GM12878 (cell line): ENCODE measurements around the gene MDGA2. TPM values are rescaled to one million over a fixed set of nuclear protein-coding genes. Genes with fewer than 3 reads are reported as not detected.

ENCODE experiments used
- ATAC-seq: fragments of 200-7000 bp; cut with Tn5 transposase; 3 replicates; pipeline ENCODE4 v1.9.1; 2020; ENCODE audit warnings: mild to moderate bottlenecking, moderate library complexity
- BruUV-seq: library from RNA; stranded (reverse); fragments of 400-500 nt; replicated peaks from 2 replicates; lab custom pipeline; 2021; lab: Mats Ljungman, UMichigan
- CTCF ChIA-PET: fragments of 300-600 bp; sonication (Branson Sonifier 250); formaldehyde crosslinking; extraction: SDS; loops from one replicate; lab custom pipeline; 2021; ENCODE audit warnings: inconsistent platforms; lab: Yijun Ruan, JAX
- POLR2A ChIA-PET: fragments of 350-600 bp; formaldehyde crosslinking; extraction: SDS; loops from one replicate; lab custom pipeline; 2021; ENCODE audit warnings: inconsistent platforms; lab: Charles Lee
- RAD21 ChIA-PET: fragments of 300-600 bp; sonication (Branson Sonifier 250); formaldehyde crosslinking; loops from one replicate; lab custom pipeline; 2023; ENCODE audit warnings: antibody characterized with exemption; ENCODE audit not compliant: unreplicated experiment; lab: Charles Lee
- SMC1A ChIA-PET: fragments of 300-600 bp; sonication (Branson Sonifier 250); formaldehyde crosslinking; loops from one replicate; lab custom pipeline; 2023; ENCODE audit not compliant: unreplicated experiment, uncharacterized antibody; lab: Charles Lee
- DNase-seq: peaks from one replicate; pipeline ENCODE4 v3.0.0-alpha.2; 2011; ENCODE audit warnings: low read depth, low spot score
- FAIRE-seq: peaks from 3 replicates; lab custom pipeline; 2011; peaks lifted over from hg19 to GRCh38; lab: Jason Lieb, UNC
- H2AFZ ChIP-seq: 2 replicates; pipeline ENCODE4 v1.6.0; 2011; ENCODE audit warnings: low read depth, low read length, control low read depth; ENCODE audit not compliant: control insufficient read depth
- H3K27ac ChIP-seq: 2 replicates; pipeline ENCODE4 v1.5.1; 2011; ENCODE audit warnings: control low read depth; ENCODE audit not compliant: control insufficient read depth, insufficient read depth
- H3K27me3 ChIP-seq, 2 experiments: replicated peaks in 1 of 2; 2 replicates each; pipeline versions ENCODE4 v1.6.0 to v1.6.1; 2011; ENCODE audit warnings: low read length in 1 of 2; ENCODE audit not compliant: control insufficient read depth in 2 of 2, insufficient read depth in 2 of 2
- H3K36me3 ChIP-seq, 2 experiments: 2 replicates each; pipeline ENCODE4 v1.5.1; 2011; ENCODE audit warnings: low read length in 1 of 2; ENCODE audit not compliant: control insufficient read depth in 2 of 2, insufficient read depth in 2 of 2
- H3K4me1 ChIP-seq: 2 replicates; pipeline ENCODE4 v1.6.1; 2011; ENCODE audit warnings: mild to moderate bottlenecking, low read length, moderate library complexity, mixed read lengths; ENCODE audit not compliant: control insufficient read depth, insufficient read depth
- H3K4me2 ChIP-seq: 2 replicates; pipeline ENCODE4 v1.6.0; 2011; ENCODE audit warnings: control low read depth; ENCODE audit not compliant: control insufficient read depth, insufficient read depth
- H3K4me3 ChIP-seq: fragments of 200-600 bp; sonication (generic); 2 replicates; pipeline ENCODE4 v1.5.1; 2016
- H3K79me2 ChIP-seq: 2 replicates; pipeline ENCODE4 v1.6.0; 2011; ENCODE audit warnings: low read length; ENCODE audit not compliant: control insufficient read depth, insufficient read depth
- H3K9ac ChIP-seq: 2 replicates; pipeline ENCODE4 v1.8.0; 2011; ENCODE audit warnings: low read length, control low read depth, mixed read lengths; ENCODE audit not compliant: control insufficient read depth, insufficient read depth
- H3K9me3 ChIP-seq: replicated peaks from 3 replicates; pipeline ENCODE4 v1.5.1; 2011; ENCODE audit warnings: mild to moderate bottlenecking, low read length; ENCODE audit not compliant: control insufficient read depth, insufficient read depth
- H4K20me1 ChIP-seq: 2 replicates; pipeline ENCODE4 v1.6.0; 2011; ENCODE audit not compliant: control insufficient read depth, insufficient read depth
- CHD1 ChIP-seq: IDR thresholded peaks from 2 replicates; pipeline ENCODE4 v1.6.1; 2012; ENCODE audit warnings: low read depth, low read length, improper control_type of control experiment
- FOS ChIP-seq: IDR thresholded peaks from 3 replicates; pipeline ENCODE4 v1.6.1; 2011; ENCODE audit warnings: borderline replicate concordance; ENCODE audit not compliant: insufficient read length; ENCODE audit errors: extremely low read depth
- IKZF1 ChIP-seq: fragments of 450-650 bp; conservative IDR thresholded peaks from 2 replicates; pipeline ENCODE4 v1.6.1; 2017; ENCODE audit warnings: antibody characterized with exemption, mild to moderate bottlenecking
- RUNX3 ChIP-seq: IDR thresholded peaks from 2 replicates; pipeline ENCODE4 v1.6.1; 2012; ENCODE audit warnings: low read length, inconsistent platforms
- WGBS: methylation state at CpG from one replicate; pipeline ENCODE4 v1.1.6; 2016; ENCODE audit warnings: low lambda C conversion rate; ENCODE audit not compliant: insufficient replicate concordance, insufficient coverage; ENCODE audit errors: missing lambda C conversion rate; 5-methylcytosine and 5-hydroxymethylcytosine counted together
- in situ Hi-C: fragments of 300-500 bp; cut with MboI; formaldehyde crosslinking; loops from 9 replicates; pipeline ENCODE4 v1.14.3; 2018; ENCODE audit warnings: mixed read lengths
- intact Hi-C: fragments of 100-400 bp; cut with micrococcal nuclease; formaldehyde crosslinking; loops from one replicate; pipeline ENCODE4 v1.14.2; 2022; ENCODE audit not compliant: unreplicated experiment
- polyA plus RNA-seq, 11 experiments: library from polyadenylated mRNA; depleted of rRNA in 4 of 11; unstranded in 6 of 11; stranded (reverse) in 5 of 11; fragments of >200 nt; fragmentation: Nextera tagmentation in 4 of 11; fragmentation: Illumina TruSeq in 1 of 11; extraction: Ambion mirVana in 4 of 11; extraction: Trizol in 1 of 11; gene quantifications; 1 replicate in 1 of 11; 2 replicates in 10 of 11; pipeline versions ENCODE4 v1.2.1 to v1.2.3, GENCODE V29; 2011 to 2016; ENCODE audit warnings: inconsistent platforms in 2 of 11, missing spikeins in 2 of 11, low read depth in 1 of 11
- total RNA-seq, 4 experiments: library from RNA; depleted of rRNA in 3 of 4; stranded (reverse); fragments of >200 nt in 3 of 4; fragmentation: Illumina TruSeq in 1 of 4; extraction: Trizol in 1 of 4; gene quantifications; 2 replicates each; pipeline versions ENCODE4 v1.2.1 to v1.2.3, GENCODE V29; 2013 to 2021
- TF ChIP-seq, protein P1 (sequence below): IDR thresholded peaks from 2 replicates; pipeline ENCODE4 v1.6.1; 2012; ENCODE audit warnings: low read depth, low read length, improper control_type of control experiment
- TF ChIP-seq, protein P2 (sequence below): fragments of 450-650 bp; IDR thresholded peaks from 2 replicates; pipeline ENCODE4 v1.6.1; 2016; ENCODE audit warnings: mild to moderate bottlenecking
- TF ChIP-seq, protein P3 (sequence below): fragments of 450-650 bp; IDR thresholded peaks from 2 replicates; pipeline ENCODE4 v1.6.1; 2018; ENCODE audit warnings: borderline replicate concordance, mild to moderate bottlenecking; ENCODE audit not compliant: partially characterized antibody

MDGA2 gene
- total and polyA plus RNA-seq, 10 of the 15 experiments (the other 5 are each of a cell fraction or from before 2014, with no cell fraction given) = not detected

DNA sequence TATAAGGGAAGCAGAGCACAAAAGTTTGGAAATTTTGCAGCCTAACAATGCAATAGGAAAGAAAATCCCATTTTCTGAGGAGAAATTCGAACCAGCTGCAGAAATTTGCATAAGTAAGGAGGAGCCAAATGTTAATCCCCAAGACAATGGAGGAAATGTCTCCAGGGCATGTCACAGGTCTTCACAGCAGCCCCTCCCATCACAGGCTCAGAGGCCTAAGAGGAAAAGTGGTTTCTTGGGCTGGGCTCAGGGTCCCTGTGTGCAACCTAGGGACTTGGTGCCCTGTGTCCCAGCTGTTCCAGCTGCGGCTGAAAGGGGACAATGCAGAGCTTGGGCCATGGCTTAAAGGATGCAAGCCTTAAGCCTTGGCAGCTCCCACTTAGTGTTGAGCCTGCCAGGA, 190.0 kb downstream of the MDGA2 start:
- FAIRE-seq = no peak
- TF ChIP-seq CHD1 (no peak), IKZF1 (no peak)
- ATAC-seq = no peak

DNA sequence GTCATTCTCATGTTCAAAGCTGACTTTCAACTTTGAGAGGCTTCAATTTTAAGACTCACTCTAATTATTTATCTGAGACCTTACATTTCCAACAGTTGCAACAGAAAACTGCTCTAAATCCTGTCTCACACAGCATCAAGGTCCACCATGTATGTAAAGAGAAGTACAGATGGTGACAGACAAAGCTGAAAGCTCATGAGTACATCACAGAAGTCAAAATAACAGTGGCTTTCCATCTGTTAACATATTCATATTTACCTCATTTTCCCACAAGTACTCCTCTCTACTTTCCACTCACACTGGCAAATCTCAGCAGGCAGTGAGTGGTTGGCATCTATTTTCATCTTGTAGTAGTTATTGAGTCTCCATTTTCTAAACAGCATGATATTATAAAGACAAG, 192.0 kb downstream of the MDGA2 start:
- H3K4me1 ChIP-seq = no peaks in the 10 kb centered on the region
- no peak overlapping the region for H3K27ac ChIP-seq
- in situ Hi-C loops = no loop called here
- POLR2A ChIA-PET = no interaction called here
- no peaks in the 10 kb centered on the region for H3K79me2 ChIP-seq
- no TSS peak for BruUV-seq
- no peak overlapping the region for H3K4me3 ChIP-seq
- DNase-seq = no peak
- H3K9me3 ChIP-seq = no peaks in the 10 kb centered on the region
- RAD21 ChIA-PET = no interaction called here
- no peak overlapping the region for H3K4me2 ChIP-seq
- no peak overlapping the region for H3K9ac ChIP-seq
- no peaks in the 10 kb centered on the region for H3K36me3 ChIP-seq
- H2AFZ ChIP-seq = no peak overlapping the region
- no peaks in the 10 kb centered on the region for H3K27me3 ChIP-seq
- no peak for ATAC-seq
- CTCF ChIA-PET = no interaction called here
- intact Hi-C loops = no loop called here
- FAIRE-seq = no peak
- no peaks in the 10 kb centered on the region for H4K20me1 ChIP-seq
- TF ChIP-seq, protein P1, sequence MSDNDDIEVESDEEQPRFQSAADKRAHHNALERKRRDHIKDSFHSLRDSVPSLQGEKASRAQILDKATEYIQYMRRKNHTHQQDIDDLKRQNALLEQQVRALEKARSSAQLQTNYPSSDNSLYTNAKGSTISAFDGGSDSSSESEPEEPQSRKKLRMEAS = no peak
- no peak for TF ChIP-seq FOS
- TF ChIP-seq, protein P2, sequence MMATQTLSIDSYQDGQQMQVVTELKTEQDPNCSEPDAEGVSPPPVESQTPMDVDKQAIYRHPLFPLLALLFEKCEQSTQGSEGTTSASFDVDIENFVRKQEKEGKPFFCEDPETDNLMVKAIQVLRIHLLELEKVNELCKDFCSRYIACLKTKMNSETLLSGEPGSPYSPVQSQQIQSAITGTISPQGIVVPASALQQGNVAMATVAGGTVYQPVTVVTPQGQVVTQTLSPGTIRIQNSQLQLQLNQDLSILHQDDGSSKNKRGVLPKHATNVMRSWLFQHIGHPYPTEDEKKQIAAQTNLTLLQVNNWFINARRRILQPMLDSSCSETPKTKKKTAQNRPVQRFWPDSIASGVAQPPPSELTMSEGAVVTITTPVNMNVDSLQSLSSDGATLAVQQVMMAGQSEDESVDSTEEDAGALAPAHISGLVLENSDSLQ = no peak
- TF ChIP-seq, protein P3, sequence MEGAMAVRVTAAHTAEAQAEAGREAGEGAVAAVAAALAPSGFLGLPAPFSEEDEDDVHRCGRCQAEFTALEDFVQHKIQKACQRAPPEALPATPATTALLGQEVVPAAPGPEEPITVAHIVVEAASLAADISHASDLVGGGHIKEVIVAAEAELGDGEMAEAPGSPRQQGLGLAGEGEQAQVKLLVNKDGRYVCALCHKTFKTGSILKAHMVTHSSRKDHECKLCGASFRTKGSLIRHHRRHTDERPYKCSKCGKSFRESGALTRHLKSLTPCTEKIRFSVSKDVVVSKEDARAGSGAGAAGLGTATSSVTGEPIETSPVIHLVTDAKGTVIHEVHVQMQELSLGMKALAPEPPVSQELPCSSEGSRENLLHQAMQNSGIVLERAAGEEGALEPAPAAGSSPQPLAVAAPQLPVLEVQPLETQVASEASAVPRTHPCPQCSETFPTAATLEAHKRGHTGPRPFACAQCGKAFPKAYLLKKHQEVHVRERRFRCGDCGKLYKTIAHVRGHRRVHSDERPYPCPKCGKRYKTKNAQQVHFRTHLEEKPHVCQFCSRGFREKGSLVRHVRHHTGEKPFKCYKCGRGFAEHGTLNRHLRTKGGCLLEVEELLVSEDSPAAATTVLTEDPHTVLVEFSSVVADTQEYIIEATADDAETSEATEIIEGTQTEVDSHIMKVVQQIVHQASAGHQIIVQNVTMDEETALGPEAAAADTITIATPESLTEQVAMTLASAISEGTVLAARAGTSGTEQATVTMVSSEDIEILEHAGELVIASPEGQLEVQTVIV = no peak
- TF ChIP-seq RUNX3 = no peak
- TF ChIP-seq, all 136 proteins: peak for 0
- SMC1A ChIA-PET = no interaction called here

More for the DNA sequence above, 190.0 kb downstream of the MDGA2 start:
- DNase-seq = no peak
- RAD21 ChIA-PET = no interaction called here
- Histone ChIP-seq H3K79me2 (no peaks in the 10 kb centered on the region), H3K4me3 (no peak overlapping the region), H3K9me3 (no peaks in the 10 kb centered on the region), H3K36me3 (no peaks in the 10 kb centered on the region), H3K4me2 (no peak overlapping the region), H3K4me1 (no peaks in the 10 kb centered on the region), H4K20me1 (no peaks in the 10 kb centered on the region), H3K27ac (no peak overlapping the region), H3K9ac (no peak overlapping the region), H3K27me3 (no peaks in the 10 kb centered on the region), H2AFZ (no peak overlapping the region)
- WGBS = 0% methylated on average over 2 of the region's 2 CpGs
- no TSS peak for BruUV-seq
- POLR2A ChIA-PET = no interaction called here
- SMC1A ChIA-PET = no interaction called here
- in situ Hi-C loops = no loop called here
- intact Hi-C loops = no loop called here
- CTCF ChIA-PET = no interaction called here
